Measurements from ENCODE around the gene BABAM1.

Gene BABAM1

GRCh38 chr19:17255150-17255621 is 12.1 kb upstream of the BABAM1 start:
- H3K27ac ChIP-seq, result no peak overlapping the region
- TF ChIP-seq, protein P1, sequence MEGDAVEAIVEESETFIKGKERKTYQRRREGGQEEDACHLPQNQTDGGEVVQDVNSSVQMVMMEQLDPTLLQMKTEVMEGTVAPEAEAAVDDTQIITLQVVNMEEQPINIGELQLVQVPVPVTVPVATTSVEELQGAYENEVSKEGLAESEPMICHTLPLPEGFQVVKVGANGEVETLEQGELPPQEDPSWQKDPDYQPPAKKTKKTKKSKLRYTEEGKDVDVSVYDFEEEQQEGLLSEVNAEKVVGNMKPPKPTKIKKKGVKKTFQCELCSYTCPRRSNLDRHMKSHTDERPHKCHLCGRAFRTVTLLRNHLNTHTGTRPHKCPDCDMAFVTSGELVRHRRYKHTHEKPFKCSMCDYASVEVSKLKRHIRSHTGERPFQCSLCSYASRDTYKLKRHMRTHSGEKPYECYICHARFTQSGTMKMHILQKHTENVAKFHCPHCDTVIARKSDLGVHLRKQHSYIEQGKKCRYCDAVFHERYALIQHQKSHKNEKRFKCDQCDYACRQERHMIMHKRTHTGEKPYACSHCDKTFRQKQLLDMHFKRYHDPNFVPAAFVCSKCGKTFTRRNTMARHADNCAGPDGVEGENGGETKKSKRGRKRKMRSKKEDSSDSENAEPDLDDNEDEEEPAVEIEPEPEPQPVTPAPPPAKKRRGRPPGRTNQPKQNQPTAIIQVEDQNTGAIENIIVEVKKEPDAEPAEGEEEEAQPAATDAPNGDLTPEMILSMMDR (IDR thresholded peaks at IDR 0.05), result no peak
- no peak for TF ChIP-seq ZFX (IDR thresholded peaks at IDR 0.05; ENCODE audit: borderline replicate concordance)

- H3K27ac ChIP-seq, result no peak overlapping the region
- no peak for TF ChIP-seq ZFX (IDR thresholded peaks at IDR 0.05; ENCODE audit: borderline replicate concordance)
- TF ChIP-seq, protein P1 (IDR thresholded peaks at IDR 0.05), result no peak
Observed at GRCh38 chr19:17256130-17256529, 11.1 kb upstream of the BABAM1 start.

DNA sequence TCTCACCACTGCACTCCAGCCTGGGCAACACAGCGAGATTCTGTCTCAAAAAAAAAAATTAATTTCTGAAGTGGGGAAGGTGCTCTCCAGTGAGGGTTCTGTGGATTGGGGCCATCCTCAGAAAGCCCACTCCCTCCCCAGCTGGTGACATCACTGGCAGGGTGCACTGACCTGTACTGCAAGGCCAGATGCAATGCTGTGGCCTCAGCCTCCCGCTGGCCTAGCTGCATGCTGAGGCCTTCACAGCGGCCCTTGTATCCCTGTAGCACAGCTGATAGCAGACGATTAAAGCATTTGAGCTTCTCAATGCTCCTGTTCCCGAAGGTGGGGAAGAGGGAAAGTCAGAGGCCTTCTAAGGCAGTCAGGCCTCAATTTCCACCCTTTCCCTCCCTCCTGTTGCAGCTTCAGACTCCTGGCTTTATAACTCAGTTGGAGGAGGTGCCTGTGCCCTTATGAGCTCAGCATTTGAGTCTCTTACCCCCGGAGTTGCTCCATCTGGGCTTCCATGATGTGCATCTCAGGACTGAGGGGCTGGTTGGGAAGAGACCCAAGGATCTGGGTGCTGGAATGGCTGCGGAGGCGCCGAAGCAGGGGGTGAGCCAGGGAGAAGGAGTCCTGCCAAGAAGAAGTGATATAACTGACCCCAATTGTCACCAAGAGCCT is 8.0 kb upstream of the BABAM1 start:
- no peak for TF ChIP-seq ZFX (IDR thresholded peaks at IDR 0.05; ENCODE audit: borderline replicate concordance)
- TF ChIP-seq, protein P1 (IDR thresholded peaks at IDR 0.05), result no peak
- H3K27ac ChIP-seq, result no peak overlapping the region

- H3K27ac ChIP-seq, result no peak overlapping the region
- TF ChIP-seq ZFX (IDR thresholded peaks at IDR 0.05; ENCODE audit: borderline replicate concordance), result no peak
- TF ChIP-seq, protein P1 (IDR thresholded peaks at IDR 0.05), result no peak
Observed at GRCh38 chr19:17259934-17260333, 7.3 kb upstream of the BABAM1 start.

GRCh38 chr19:17260842-17261325 is 6.4 kb upstream of the BABAM1 start:
- TF ChIP-seq, protein P1 (IDR thresholded peaks at IDR 0.05), result peak; percentile 97
- no peak for TF ChIP-seq ZFX (IDR thresholded peaks at IDR 0.05; ENCODE audit: borderline replicate concordance)
- peak overlapping the region; percentile 32; the same call in 1 of the 2 replicates for H3K27ac ChIP-seq

- H3K27ac ChIP-seq, result no peak overlapping the region
- no peak for TF ChIP-seq ZFX (IDR thresholded peaks at IDR 0.05; ENCODE audit: borderline replicate concordance)
- TF ChIP-seq, protein P1 (IDR thresholded peaks at IDR 0.05), result no peak
Observed at GRCh38 chr19:17262557-17262956, 4.7 kb upstream of the BABAM1 start.
